Endothelial cell of umbilical vein (primary cell): Measurements from ENCODE around the gene INPP5E. TPM values are rescaled to one million over a fixed set of nuclear protein-coding genes. Genes with fewer than 3 reads are reported as not detected.

ENCODE experiments used
- BruUV-seq: library from RNA; stranded (reverse); fragments of 400-500 nt; replicated peaks from 2 replicates; lab custom pipeline; 2021; lab: Mats Ljungman, UMichigan
- CTCF ChIA-PET: fragments of 300-600, 350-600 bp; sonication (Branson Sonifier 250); formaldehyde crosslinking; loops from one replicate; lab custom pipeline; 2021; ENCODE audit warnings: antibody characterized with exemption, inconsistent platforms; lab: Charles Lee
- POLR2A ChIA-PET: fragments of 300-600, 350-600 bp; sonication (Branson Sonifier 250); formaldehyde crosslinking; loops from one replicate; lab custom pipeline; 2021; ENCODE audit warnings: antibody characterized with exemption, inconsistent platforms; lab: Charles Lee
- DNase-seq: peaks from one replicate; pipeline ENCODE4 v3.0.0-alpha.2; 2011; ENCODE audit warnings: low read depth, low spot score
- FAIRE-seq: peaks from 2 replicates; lab custom pipeline; 2011; peaks lifted over from hg19 to GRCh38; lab: Jason Lieb, UNC
- H2AFZ ChIP-seq: 2 replicates; pipeline ENCODE4 v1.6.0; 2012; ENCODE audit warnings: low read depth, low read length, control low read depth, inconsistent platforms
- H3K27ac ChIP-seq: 2 replicates; pipeline ENCODE4 v1.5.1; 2011; ENCODE audit warnings: low read depth, mild to moderate bottlenecking, control low read depth, low read length, moderate library complexity; ENCODE audit not compliant: insufficient read depth
- H3K27me3 ChIP-seq, 2 experiments: 2 replicates each; pipeline versions ENCODE4 v1.6.0 to v1.6.1; 2011; ENCODE audit warnings: low read length in 2 of 2, mixed read lengths in 1 of 2; ENCODE audit not compliant: control insufficient read depth in 2 of 2, insufficient read depth in 2 of 2
- H3K36me3 ChIP-seq, 2 experiments: 2 replicates in 1 of 2; 3 replicates in 1 of 2; pipeline ENCODE4 v1.5.1; 2011; ENCODE audit warnings: low read length in 2 of 2, mild to moderate bottlenecking in 1 of 2, moderate library complexity in 1 of 2; ENCODE audit not compliant: control insufficient read depth in 2 of 2, insufficient read depth in 2 of 2; ENCODE audit errors: extremely low read depth in 1 of 2
- H3K4me1 ChIP-seq: 3 replicates; pipeline ENCODE4 v1.5.1; 2011; ENCODE audit warnings: mild to moderate bottlenecking, low read length; ENCODE audit not compliant: control insufficient read depth, insufficient read depth; ENCODE audit errors: extremely low read depth
- H3K4me2 ChIP-seq: 2 replicates; pipeline ENCODE4 v1.6.1; 2011; ENCODE audit warnings: low read length, control low read depth, mixed read lengths; ENCODE audit not compliant: insufficient read depth
- H3K4me3 ChIP-seq, 3 experiments: fragments of 200-600 bp in 1 of 3; sonication (generic), shearing (Covaris generic) in 1 of 3; replicated peaks in 1 of 3; 2 replicates each; pipeline ENCODE4 v1.5.1; 2011 to 2016; ENCODE audit warnings: control low read depth in 3 of 3, low read length in 3 of 3, mild to moderate bottlenecking in 2 of 3, inconsistent platforms in 1 of 3, low read depth in 1 of 3, moderate library complexity in 1 of 3; ENCODE audit not compliant: insufficient read depth in 1 of 3
- H3K79me2 ChIP-seq: 2 replicates; pipeline ENCODE4 v1.6.0; 2012; ENCODE audit warnings: low read length, inconsistent platforms; ENCODE audit not compliant: control insufficient read depth, insufficient read depth
- H3K9ac ChIP-seq: replicated peaks from 2 replicates; pipeline ENCODE3; 2011; ENCODE audit warnings: low read length, control low read depth; ENCODE audit not compliant: insufficient read depth; ENCODE audit errors: extremely low read depth
- H3K9me1 ChIP-seq: replicated peaks from 3 replicates; pipeline ENCODE4 v1.6.0; 2011; ENCODE audit warnings: mild to moderate bottlenecking, low read length; ENCODE audit not compliant: control insufficient read depth, insufficient read depth; ENCODE audit errors: extremely low read depth
- H3K9me3 ChIP-seq: replicated peaks from 2 replicates; pipeline ENCODE4 v1.5.1; 2012; ENCODE audit warnings: low read length, inconsistent platforms; ENCODE audit not compliant: control insufficient read depth, insufficient read depth
- H4K20me1 ChIP-seq: replicated peaks from 2 replicates; pipeline ENCODE3; 2011; ENCODE audit warnings: mild to moderate bottlenecking, low read length; ENCODE audit not compliant: control insufficient read depth, insufficient read depth; ENCODE audit errors: extremely low read depth
- CTCF ChIP-seq, 2 donors: IDR thresholded peaks; 1 replicate in 1 of 2; 2 replicates in 1 of 2; pipeline ENCODE4 v1.5.1; 2011; ENCODE audit warnings: low read length in 2 of 2, mild to moderate bottlenecking in 2 of 2, moderate library complexity in 2 of 2, control low read depth in 1 of 2, inconsistent platforms in 1 of 2, low read depth in 1 of 2; ENCODE audit not compliant: insufficient read depth in 1 of 2; ENCODE audit errors: extremely low read depth in 1 of 2
- EZH2 ChIP-seq: IDR thresholded peaks from 2 replicates; pipeline ENCODE4 v1.6.1; 2012; ENCODE audit warnings: borderline replicate concordance, low read depth, mild to moderate bottlenecking, moderate library complexity, low read length, inconsistent platforms; ENCODE audit not compliant: severe bottlenecking
- FOS ChIP-seq: IDR thresholded peaks from 2 replicates; pipeline ENCODE4 v1.6.1; 2011; ENCODE audit warnings: mild to moderate bottlenecking, low read length, moderate library complexity, borderline replicate concordance; ENCODE audit not compliant: insufficient read depth
- GATA2 ChIP-seq: IDR thresholded peaks from 2 replicates; pipeline ENCODE4 v1.7.0; 2011; ENCODE audit warnings: low read depth, mild to moderate bottlenecking, moderate library complexity, mixed read lengths, low read length; ENCODE audit not compliant: insufficient read length, insufficient read depth
- JUN ChIP-seq: IDR thresholded peaks from 2 replicates; pipeline ENCODE4 v1.6.1; 2011; ENCODE audit warnings: borderline replicate concordance, low read depth; ENCODE audit not compliant: insufficient read length, insufficient read depth
- MYC ChIP-seq: IDR thresholded peaks from one replicate; pipeline ENCODE4 v1.6.1; 2011; ENCODE audit warnings: mild to moderate bottlenecking, low read depth, low read length
- POLR2A ChIP-seq: IDR thresholded peaks from 2 replicates; pipeline ENCODE4 v1.6.1; 2012; ENCODE audit warnings: low read depth, mild to moderate bottlenecking, control low read depth, low read length
- POLR2AphosphoS5 ChIP-seq: IDR thresholded peaks from 2 replicates; pipeline ENCODE4 v1.6.1; 2012; ENCODE audit warnings: low read depth, mild to moderate bottlenecking, control low read depth, low read length, moderate library complexity; ENCODE audit not compliant: insufficient read depth
- dilution Hi-C: fragments of 300-500 bp; cut with MboI; formaldehyde crosslinking; loops from one replicate; pipeline ENCODE4 v1.15.0; 2019; ENCODE audit warnings: low sequenced_read_pairs; ENCODE audit not compliant: extremely low pct_ligation_motif_present
- intact Hi-C: fragments of 100-400 bp; cut with micrococcal nuclease; formaldehyde crosslinking; loops from one replicate; pipeline ENCODE4 v1.10.0; 2022
- polyA plus RNA-seq, 4 experiments: library from polyadenylated mRNA; depleted of rRNA in 3 of 4; stranded (reverse) in 3 of 4; unstranded in 1 of 4; fragments of >200 nt; gene quantifications; 2 replicates each; pipeline versions ENCODE4 v1.2.1 to v1.2.3, GENCODE V29; 2011 to 2012; ENCODE audit warnings: missing spikeins in 1 of 4
- total RNA-seq: library from RNA; stranded (reverse); gene quantifications from 2 replicates; pipeline ENCODE4 v1.2.3, GENCODE V29; 2021
- TF ChIP-seq, protein P1 (sequence below): IDR thresholded peaks from 2 replicates; pipeline ENCODE4 v1.6.1; 2011; ENCODE audit not compliant: insufficient read depth, insufficient read length

The INPP5E gene
- total and polyA plus RNA-seq, 2 donors (not counting 3 experiments of a cell fraction or from before 2014, with no cell fraction given), result 15.0 to 24.5 TPM

DNA sequence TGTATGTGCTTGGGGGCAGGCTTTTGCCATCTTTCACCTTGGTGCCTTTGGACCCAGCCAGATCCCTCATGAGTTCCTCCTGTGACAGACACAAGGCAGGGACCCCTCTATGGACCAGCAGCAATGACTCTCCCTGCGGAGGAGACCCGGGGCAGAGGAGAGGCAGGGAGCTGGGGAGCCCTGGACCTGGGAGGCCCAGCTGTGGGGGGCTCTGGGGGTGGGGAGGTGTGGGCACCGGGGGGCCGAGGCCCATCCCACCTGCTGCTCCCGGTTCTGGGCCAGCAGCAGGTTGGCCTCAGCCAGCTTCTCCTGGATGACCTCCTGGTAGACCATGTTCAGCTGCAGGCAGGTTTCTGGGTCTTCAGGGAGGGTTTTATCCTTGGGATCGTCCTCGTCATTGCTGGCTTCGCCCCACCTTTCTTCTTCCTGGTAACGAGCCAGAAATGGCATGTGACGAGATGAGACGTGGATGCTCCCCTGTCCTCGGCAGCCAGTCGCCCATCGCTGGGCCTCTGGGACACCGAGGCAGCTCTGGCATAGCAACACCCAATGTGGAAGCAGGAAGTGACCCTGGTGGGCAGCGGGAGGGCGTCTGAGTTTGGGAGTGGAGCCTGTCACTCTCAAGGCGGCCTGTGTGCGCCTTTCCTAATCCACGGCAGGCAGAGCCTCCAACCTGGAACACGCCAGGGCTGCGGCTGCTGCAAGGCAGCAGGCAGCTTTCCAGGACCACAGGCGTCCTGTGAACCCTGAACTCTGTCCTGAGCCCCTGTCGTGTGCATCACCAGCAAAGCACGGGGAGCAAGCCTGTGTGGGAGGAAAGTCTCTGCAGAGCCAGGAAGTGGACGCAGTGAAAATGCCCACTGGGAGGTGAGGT is 44.1 kb downstream of the INPP5E start:
- ChIA-PET CTCF (interaction anchor here (1.0 to 1.7 kb wide), 2 partner anchors 29 to 83 kb away, joined by 3 to 9 read pairs; no protein-coding TSS in a partner anchor), POLR2A (no interaction called here)
- TF ChIP-seq CTCF (IDR thresholded peaks at IDR 0.05; ENCODE audit: extremely low read depth in 1 of 2, insufficient read depth in 1 of 2, low read depth in 1 of 2, low read length in 2 of 2), result no peak
- no peak for TF ChIP-seq POLR2AphosphoS5
- no peak for TF ChIP-seq POLR2A
- TF ChIP-seq GATA2, result no peak
- no peak for TF ChIP-seq MYC
- no peak for TF ChIP-seq FOS
- no peak for TF ChIP-seq EZH2
- TF ChIP-seq, protein P1, sequence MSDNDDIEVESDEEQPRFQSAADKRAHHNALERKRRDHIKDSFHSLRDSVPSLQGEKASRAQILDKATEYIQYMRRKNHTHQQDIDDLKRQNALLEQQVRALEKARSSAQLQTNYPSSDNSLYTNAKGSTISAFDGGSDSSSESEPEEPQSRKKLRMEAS, result no peak
- TF ChIP-seq JUN, result no peak
- peaks cover 10% of the 10 kb centered on the region for H3K4me1 ChIP-seq
- DNase-seq, result no peak
- peaks cover 22% of the 10 kb centered on the region for H3K79me2 ChIP-seq
- intact Hi-C loops, result no loop called here
- H3K4me2 ChIP-seq, result no peak overlapping the region
- H2AFZ ChIP-seq, result no peak overlapping the region
- H3K9ac ChIP-seq, result no peak overlapping the region
- no TSS peak for BruUV-seq
- H4K20me1 ChIP-seq, result no peaks in the 10 kb centered on the region
- no peak overlapping the region for H3K4me3 ChIP-seq
- dilution Hi-C loops, result no loop called here
- no peaks in the 10 kb centered on the region for H3K27me3 ChIP-seq
- no peak for FAIRE-seq
- H3K36me3 ChIP-seq, result peaks cover 7 to 61% of the 10 kb centered on the region in 2 experiments
- no peaks in the 10 kb centered on the region for H3K9me3 ChIP-seq
- H3K9me1 ChIP-seq, result no peaks in the 10 kb centered on the region
- H3K27ac ChIP-seq, result no peak overlapping the region
